GM20431 (cell line): ENCODE results near the gene PAXX.

Source experiments
- in situ Hi-C: fragments of 300-500 bp; cut with MseI, MboI; formaldehyde crosslinking; loops from one replicate; pipeline ENCODE4 v1.15.0; 2020; ENCODE audit warnings: low sequenced_read_pairs; ENCODE audit not compliant: unreplicated experiment

PAXX gene

DNA sequence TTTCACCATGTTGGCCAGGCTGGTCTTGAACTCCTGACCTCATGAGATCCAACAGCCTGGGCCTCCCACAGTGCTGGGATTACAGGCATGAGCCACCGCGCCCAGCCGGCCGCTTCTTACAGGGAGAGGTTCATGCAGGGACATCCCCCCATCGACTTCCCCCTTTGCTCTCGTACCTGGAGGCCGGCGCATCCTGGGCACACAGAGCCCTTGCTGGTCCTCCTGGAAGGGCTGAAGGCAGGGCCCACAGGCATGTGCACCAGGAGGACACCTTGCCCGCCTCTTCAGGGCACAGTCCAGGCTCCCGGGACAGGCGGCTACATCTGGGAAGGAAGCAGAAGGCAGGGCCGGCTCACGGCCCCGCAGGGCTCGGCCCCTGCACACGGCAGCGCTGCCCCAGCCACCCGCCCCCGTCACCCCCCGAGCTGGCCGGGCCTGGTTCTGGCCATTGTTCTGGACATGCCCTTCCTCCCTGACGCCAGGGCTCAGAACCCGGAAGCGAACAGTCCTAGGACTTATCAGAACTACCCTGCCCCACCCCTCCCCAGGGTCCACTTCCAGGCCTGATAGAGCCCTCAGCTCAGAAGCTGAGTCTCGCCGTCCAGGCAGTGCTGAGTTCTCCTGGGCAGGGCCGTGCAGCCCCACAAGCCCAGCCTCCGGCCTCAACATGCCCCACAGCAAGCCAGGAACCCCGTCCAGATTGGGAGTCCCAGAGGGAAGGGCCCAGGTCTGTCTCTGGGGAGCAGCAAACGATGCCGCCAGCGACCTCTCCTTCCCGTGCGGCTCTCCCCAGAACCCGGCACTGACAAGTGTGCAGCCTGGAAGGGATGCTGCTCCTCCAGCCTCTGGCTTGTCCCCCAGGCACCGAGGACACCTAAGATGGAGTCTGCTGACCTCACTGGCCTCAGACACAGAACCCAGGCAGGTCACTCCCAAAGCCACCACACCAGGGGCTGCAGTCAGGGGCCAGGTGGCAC lies 50.8 kb downstream of the PAXX start:
- in situ Hi-C loops, result no loop called here
